Neural crest cell (in vitro differentiated cells): ENCODE results near the gene ADAM30. TPM values are rescaled to one million over a fixed set of nuclear protein-coding genes. Genes with fewer than 3 reads are reported as not detected.

ENCODE experiments used
- DNase-seq: peaks from one replicate; pipeline ENCODE4 v3.0.0; 2021; ENCODE audit warnings: low read depth, mixed read lengths, low spot score
- H3K27ac Mint-ChIP-seq: one replicate; pipeline ENCODE4 v1.8.0; 2021; ENCODE audit warnings: mild to moderate bottlenecking, mixed read lengths; ENCODE audit not compliant: unreplicated experiment
- H3K27me3 Mint-ChIP-seq: 2 replicates; pipeline ENCODE4 v1.8.0; 2021; ENCODE audit warnings: low read depth, mild to moderate bottlenecking, mixed read lengths
- H3K36me3 Mint-ChIP-seq: 2 replicates; pipeline ENCODE4 v1.8.0; 2021; ENCODE audit warnings: low read depth, mild to moderate bottlenecking, mixed read lengths
- H3K4me1 Mint-ChIP-seq: 2 replicates; pipeline ENCODE4 v1.8.0; 2021; ENCODE audit warnings: mixed read lengths
- H3K4me3 Mint-ChIP-seq: one replicate; pipeline ENCODE4 v1.8.0; 2021; ENCODE audit warnings: mild to moderate bottlenecking, mixed read lengths
- H3K9me3 Mint-ChIP-seq: 2 replicates; pipeline ENCODE4 v1.8.0; 2021; ENCODE audit warnings: mixed read lengths
- total RNA-seq: library from RNA; stranded (reverse); gene quantifications from 2 replicates; pipeline ENCODE4 v1.2.1, GENCODE V29; 2021
- TF ChIP-seq, protein P1 (sequence below): fragments of 200-600 bp; sonication (generic); conservative IDR thresholded peaks from 2 replicates; pipeline ENCODE4 v1.5.0; 2021; ENCODE audit warnings: antibody characterized with exemption, mild to moderate bottlenecking

ADAM30 gene
- total RNA-seq, 1 donor from 2014 or later: not detected

GRCh38 chr1:119883826-119884225 is 12.5 kb downstream of the ADAM30 start:
- Mint-ChIP-seq H3K4me1 (no peaks in the 10 kb centered on the region), H3K27me3 (peaks cover 2% of the 10 kb centered on the region), H3K4me3 (no peak overlapping the region), H3K27ac (no peak overlapping the region), H3K36me3 (no peaks in the 10 kb centered on the region), H3K9me3 (peaks cover 7% of the 10 kb centered on the region)
- TF ChIP-seq, protein P1, sequence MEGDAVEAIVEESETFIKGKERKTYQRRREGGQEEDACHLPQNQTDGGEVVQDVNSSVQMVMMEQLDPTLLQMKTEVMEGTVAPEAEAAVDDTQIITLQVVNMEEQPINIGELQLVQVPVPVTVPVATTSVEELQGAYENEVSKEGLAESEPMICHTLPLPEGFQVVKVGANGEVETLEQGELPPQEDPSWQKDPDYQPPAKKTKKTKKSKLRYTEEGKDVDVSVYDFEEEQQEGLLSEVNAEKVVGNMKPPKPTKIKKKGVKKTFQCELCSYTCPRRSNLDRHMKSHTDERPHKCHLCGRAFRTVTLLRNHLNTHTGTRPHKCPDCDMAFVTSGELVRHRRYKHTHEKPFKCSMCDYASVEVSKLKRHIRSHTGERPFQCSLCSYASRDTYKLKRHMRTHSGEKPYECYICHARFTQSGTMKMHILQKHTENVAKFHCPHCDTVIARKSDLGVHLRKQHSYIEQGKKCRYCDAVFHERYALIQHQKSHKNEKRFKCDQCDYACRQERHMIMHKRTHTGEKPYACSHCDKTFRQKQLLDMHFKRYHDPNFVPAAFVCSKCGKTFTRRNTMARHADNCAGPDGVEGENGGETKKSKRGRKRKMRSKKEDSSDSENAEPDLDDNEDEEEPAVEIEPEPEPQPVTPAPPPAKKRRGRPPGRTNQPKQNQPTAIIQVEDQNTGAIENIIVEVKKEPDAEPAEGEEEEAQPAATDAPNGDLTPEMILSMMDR: no peak
- DNase-seq: no peak

DNA sequence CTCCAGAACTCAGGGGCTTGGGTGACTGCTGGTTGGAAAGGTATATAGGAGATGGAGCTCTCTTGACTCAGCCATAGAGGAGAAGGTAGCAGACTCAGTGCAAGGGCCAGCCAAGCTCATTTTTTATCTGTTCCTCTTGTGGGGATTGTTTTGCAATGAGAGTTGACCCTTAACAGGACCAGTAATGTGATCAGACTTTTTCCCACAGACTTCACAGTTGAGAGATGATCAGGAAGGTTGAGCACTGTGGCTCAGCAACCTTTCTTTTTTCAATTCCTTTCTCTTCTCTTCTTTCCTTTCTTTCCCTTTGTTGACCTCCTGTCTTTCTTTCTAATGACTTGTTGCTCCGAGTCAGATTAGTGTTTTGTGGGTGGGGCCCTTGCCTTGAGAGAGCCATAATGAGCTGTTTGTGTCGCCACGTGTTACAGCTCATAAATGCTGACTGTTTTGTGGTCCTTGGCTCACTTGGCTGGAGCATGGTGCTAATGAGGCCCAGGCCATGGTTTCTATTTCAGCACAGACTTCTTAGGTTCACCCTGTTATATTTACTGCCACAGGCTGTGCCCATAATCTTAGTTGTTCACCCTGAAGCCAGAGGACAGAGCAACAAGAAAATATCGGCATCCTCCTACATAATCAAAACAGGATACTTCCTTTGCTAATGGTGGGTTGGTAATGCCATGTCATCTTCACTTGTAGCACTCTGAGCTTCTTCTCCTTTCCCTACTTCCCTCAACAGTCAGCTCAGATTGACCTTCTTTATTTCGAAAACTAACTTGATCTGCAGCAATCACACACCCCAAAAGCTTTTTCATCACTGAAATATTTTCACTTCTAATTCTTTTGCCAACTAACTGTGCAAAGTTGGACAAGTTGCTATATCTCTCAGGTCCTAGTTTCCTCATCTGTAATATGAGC is 13.9 kb downstream of the ADAM30 start:
- Mint-ChIP-seq H3K36me3 (no peaks in the 10 kb centered on the region), H3K9me3 (no peaks in the 10 kb centered on the region), H3K27me3 (peaks cover 2% of the 10 kb centered on the region), H3K4me3 (no peak overlapping the region), H3K4me1 (no peaks in the 10 kb centered on the region), H3K27ac (no peak overlapping the region)
- TF ChIP-seq, protein P1: no peak
- no peak for DNase-seq

- no peak overlapping the region for H3K27ac Mint-ChIP-seq
- H3K9me3 Mint-ChIP-seq: no peaks in the 10 kb centered on the region
- TF ChIP-seq, protein P1: no peak
- H3K4me1 Mint-ChIP-seq: no peaks in the 10 kb centered on the region
- no peaks in the 10 kb centered on the region for H3K27me3 Mint-ChIP-seq
- DNase-seq: no peak
- H3K36me3 Mint-ChIP-seq: no peaks in the 10 kb centered on the region
- no peak overlapping the region for H3K4me3 Mint-ChIP-seq
Measured at GRCh38 chr1:119879510-119880434, 16.5 kb downstream of the ADAM30 start.

GRCh38 chr1:119878171-119878570 is 18.1 kb downstream of the ADAM30 start:
- Mint-ChIP-seq H3K27me3 (peaks cover 3% of the 10 kb centered on the region), H3K36me3 (no peaks in the 10 kb centered on the region), H3K4me3 (no peak overlapping the region), H3K27ac (no peak overlapping the region), H3K9me3 (no peaks in the 10 kb centered on the region), H3K4me1 (no peaks in the 10 kb centered on the region)
- no peak for DNase-seq
- TF ChIP-seq, protein P1: no peak

GRCh38 chr1:119874186-119874585 is 22.1 kb downstream of the ADAM30 start:
- Mint-ChIP-seq H3K36me3 (no peaks in the 10 kb centered on the region), H3K4me3 (no peak overlapping the region), H3K27me3 (peaks cover 3% of the 10 kb centered on the region), H3K27ac (no peak overlapping the region), H3K4me1 (peaks cover 4% of the 10 kb centered on the region), H3K9me3 (no peaks in the 10 kb centered on the region)
- TF ChIP-seq, protein P1: no peak
- DNase-seq: no peak
